Cardiac muscle cell (in vitro differentiated cells and primary cell): ENCODE results near the gene UBE2J1. TPM values are rescaled to one million over a fixed set of nuclear protein-coding genes. Genes with fewer than 3 reads are reported as not detected.
"Not testable (repeated sequence)": the region's sequence is repeated elsewhere in the genome, so short reads cannot be mapped to it uniquely, and the experiment has no call there.

Experiments used
- DNase-seq, 2 donors: peaks; one replicate each; pipeline versions ENCODE4 v3.0.0 to v3.0.0-alpha.2; 2010 to 2017; ENCODE audit warnings: low read depth in 1 of 2, low spot score in 1 of 2
- H3K27ac ChIP-seq: fragments of 200-600 bp; sonication (generic); 2 replicates; pipeline ENCODE4 v1.5.1; 2016
- H3K27me3 ChIP-seq: fragments of 200-600 bp; sonication (generic); 2 replicates; pipeline ENCODE4 v1.6.0; 2016; ENCODE audit warnings: control low read depth
- H3K36me3 ChIP-seq: fragments of 200-600 bp; sonication (generic); 2 replicates; pipeline ENCODE4 v1.5.1; 2016; ENCODE audit warnings: control low read depth
- H3K4me1 ChIP-seq: fragments of 200-600 bp; sonication (generic); 2 replicates; pipeline ENCODE4 v1.8.1; 2017; ENCODE audit warnings: low read depth, mild to moderate bottlenecking, mixed run types
- H3K4me3 ChIP-seq: fragments of 200-600 bp; sonication (generic); 2 replicates; pipeline ENCODE4 v1.5.1; 2016; ENCODE audit warnings: mild to moderate bottlenecking
- H3K9me3 ChIP-seq: fragments of 200-600 bp; sonication (generic); 2 replicates; pipeline ENCODE4 v1.5.1; 2017; ENCODE audit warnings: low read depth, mild to moderate bottlenecking, control low read depth
- polyA plus RNA-seq: library from polyadenylated mRNA; unstranded; fragments of >200 nt; fragmentation: Nextera tagmentation; extraction: Ambion mirVana; gene quantifications from 2 replicates; pipeline ENCODE4 v1.2.1, GENCODE V29; 2016
- total RNA-seq: library from RNA; depleted of rRNA; stranded (reverse); fragments of >200 nt; gene quantifications from 2 replicates; pipeline ENCODE4 v1.2.3, GENCODE V29; 2016
- TF ChIP-seq, protein P1 (sequence below): IDR thresholded peaks from 2 replicates; pipeline ENCODE4 v1.5.1; 2012; ENCODE audit warnings: low read depth, mild to moderate bottlenecking, low read length

UBE2J1 gene
- total and polyA plus RNA-seq, 2 experiments from 2014 or later, result 17.9 to 28.7 TPM

DNA sequence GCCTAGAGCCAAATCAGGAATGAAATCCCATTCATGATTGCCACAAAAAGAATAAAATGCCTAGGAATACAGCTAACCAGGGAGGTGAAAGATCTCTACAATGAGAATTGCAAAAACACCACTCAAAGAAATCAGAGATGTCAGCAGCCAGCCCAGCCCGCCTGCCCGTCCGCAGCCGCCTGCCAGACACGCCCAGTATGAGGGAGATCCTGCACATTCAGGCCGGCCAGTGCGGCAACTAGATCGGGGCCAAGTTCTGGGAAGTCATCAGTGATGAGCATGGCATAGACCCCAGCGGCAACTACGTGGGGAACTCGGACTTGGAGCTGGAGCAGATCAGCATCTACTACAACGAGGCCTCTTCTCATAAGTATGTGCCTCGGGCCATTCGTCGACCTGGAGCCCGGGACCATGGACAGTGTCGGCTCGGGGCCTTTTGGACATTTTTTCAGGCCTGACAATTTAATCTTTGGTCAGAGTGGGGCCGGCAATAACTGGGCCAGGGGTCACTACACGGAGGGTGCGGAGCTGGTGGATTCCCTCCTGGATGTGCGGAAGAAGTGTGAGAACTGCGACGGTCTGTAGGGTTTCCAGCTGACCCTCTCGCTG lies 50.8 kb downstream of the UBE2J1 start:
- TF ChIP-seq, protein P1, sequence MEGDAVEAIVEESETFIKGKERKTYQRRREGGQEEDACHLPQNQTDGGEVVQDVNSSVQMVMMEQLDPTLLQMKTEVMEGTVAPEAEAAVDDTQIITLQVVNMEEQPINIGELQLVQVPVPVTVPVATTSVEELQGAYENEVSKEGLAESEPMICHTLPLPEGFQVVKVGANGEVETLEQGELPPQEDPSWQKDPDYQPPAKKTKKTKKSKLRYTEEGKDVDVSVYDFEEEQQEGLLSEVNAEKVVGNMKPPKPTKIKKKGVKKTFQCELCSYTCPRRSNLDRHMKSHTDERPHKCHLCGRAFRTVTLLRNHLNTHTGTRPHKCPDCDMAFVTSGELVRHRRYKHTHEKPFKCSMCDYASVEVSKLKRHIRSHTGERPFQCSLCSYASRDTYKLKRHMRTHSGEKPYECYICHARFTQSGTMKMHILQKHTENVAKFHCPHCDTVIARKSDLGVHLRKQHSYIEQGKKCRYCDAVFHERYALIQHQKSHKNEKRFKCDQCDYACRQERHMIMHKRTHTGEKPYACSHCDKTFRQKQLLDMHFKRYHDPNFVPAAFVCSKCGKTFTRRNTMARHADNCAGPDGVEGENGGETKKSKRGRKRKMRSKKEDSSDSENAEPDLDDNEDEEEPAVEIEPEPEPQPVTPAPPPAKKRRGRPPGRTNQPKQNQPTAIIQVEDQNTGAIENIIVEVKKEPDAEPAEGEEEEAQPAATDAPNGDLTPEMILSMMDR, result no peak
- H3K9me3 ChIP-seq, result no peaks in the 10 kb centered on the region
- peaks cover 2% of the 10 kb centered on the region for H3K27me3 ChIP-seq
- no peaks in the 10 kb centered on the region for H3K36me3 ChIP-seq
- peaks cover 5% of the 10 kb centered on the region for H3K4me1 ChIP-seq
- H3K27ac ChIP-seq, result no peak overlapping the region
- no peak for DNase-seq
- no peak overlapping the region for H3K4me3 ChIP-seq

DNA sequence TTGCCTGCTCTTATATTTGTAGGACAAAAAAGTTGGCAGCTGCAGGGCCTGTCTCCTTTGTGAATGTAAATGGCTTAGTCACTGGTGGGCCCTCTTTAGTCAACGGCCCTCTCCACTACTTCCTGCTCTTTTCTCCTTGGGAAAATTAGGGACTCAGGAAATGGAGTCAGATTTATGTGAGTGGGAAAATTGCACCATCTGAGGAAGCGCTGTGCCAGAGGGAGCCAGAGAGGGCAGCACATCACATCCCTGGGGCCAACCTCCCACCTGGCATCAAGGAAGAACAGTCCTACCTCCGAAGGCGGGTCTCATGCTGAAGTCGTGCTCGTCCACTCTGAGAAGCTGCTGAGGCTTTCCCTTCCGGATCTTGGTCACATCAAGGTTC lies 53.1 kb downstream of the UBE2J1 start:
- no peaks in the 10 kb centered on the region for H3K27me3 ChIP-seq
- TF ChIP-seq, protein P1, result peak; percentile 20
- no peaks in the 10 kb centered on the region for H3K36me3 ChIP-seq
- no peak overlapping the region for H3K4me3 ChIP-seq
- no peak overlapping the region for H3K27ac ChIP-seq
- no peak for DNase-seq
- H3K4me1 ChIP-seq, result peaks cover 5% of the 10 kb centered on the region
- no peaks in the 10 kb centered on the region for H3K9me3 ChIP-seq

DNA sequence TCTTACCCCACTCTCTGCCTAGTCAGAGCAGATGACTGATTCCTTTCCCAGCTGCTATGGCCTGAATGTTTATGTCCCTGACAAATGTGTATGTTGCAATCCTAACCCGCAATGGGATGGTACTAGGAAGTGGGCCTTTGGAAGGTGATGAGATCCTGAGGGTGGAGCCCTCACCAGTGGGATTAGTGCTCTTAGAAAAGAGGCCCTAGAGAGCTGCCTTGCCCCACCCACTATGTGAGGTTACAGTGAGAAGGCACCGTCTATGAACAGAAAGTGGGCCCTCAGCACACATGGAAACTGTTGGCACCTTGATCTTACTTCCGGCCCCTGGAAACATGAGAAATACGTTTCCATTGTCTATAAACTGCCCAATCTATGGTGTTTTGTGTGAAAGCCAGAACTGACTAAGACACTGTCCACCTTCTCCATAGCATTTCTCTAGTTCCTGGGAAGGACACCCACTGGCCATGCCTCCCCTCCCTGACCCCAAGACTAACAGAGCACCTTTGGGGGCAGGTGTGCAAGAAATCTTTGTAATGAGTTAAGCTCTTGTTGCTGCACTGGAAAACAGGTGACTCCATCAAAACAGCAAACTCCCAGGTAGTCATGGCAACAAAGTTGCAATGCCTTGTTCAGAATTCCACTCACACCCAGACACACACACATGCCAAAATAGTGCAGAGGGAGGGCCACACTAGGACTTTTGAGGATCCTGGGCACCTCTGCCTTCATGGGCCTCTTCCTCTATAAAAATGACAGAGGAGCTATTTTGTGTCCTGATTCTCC lies 53.6 kb downstream of the UBE2J1 start:
- TF ChIP-seq, protein P1, result no peak
- Histone ChIP-seq H3K36me3 (no peaks in the 10 kb centered on the region), H3K27me3 (no peaks in the 10 kb centered on the region), H3K9me3 (no peaks in the 10 kb centered on the region), H3K4me3 (no peak overlapping the region), H3K4me1 (peaks cover 5% of the 10 kb centered on the region), H3K27ac (no peak overlapping the region)
- DNase-seq, result peak in 1 of 2 donors; percentile 47

DNA sequence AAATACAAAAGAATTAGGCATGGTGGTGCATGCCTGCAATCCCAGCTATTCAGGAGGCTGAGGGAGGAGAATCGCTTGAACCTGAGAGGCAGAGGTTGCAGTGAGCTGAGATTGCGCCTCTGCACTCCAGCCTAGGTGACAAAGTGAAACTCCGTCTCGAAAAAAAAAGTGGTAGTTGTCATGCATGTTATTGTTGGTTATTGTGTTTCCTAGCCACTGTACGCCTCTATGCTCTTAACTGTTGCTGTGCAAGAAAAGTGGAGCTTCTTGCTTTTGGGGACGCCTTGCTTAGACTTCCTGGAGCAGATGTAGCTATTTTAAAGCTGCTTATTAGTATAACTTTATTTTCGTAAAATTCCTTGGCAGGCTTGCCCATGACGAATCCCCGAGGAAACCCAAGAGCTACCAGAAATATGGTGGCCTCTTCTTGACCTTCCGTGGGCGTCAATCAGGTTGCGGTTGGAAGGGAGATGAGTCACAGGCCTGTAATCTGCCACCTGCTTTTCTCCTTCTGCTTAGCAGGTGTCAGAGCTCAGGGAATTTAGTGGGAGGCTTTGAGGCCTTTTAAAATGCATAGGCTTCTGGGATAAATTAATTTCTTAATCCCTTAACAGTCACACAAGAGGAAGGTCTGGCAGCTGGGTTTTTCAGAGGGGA lies 54.7 kb downstream of the UBE2J1 start:
- Histone ChIP-seq H3K27me3 (no peaks in the 10 kb centered on the region), H3K4me1 (peaks cover 5% of the 10 kb centered on the region), H3K27ac (no peak overlapping the region), H3K36me3 (no peaks in the 10 kb centered on the region), H3K4me3 (no peak overlapping the region), H3K9me3 (no peaks in the 10 kb centered on the region)
- TF ChIP-seq, protein P1, result no peak
- DNase-seq, result peak in 1 of 2 donors; percentile 97

DNA sequence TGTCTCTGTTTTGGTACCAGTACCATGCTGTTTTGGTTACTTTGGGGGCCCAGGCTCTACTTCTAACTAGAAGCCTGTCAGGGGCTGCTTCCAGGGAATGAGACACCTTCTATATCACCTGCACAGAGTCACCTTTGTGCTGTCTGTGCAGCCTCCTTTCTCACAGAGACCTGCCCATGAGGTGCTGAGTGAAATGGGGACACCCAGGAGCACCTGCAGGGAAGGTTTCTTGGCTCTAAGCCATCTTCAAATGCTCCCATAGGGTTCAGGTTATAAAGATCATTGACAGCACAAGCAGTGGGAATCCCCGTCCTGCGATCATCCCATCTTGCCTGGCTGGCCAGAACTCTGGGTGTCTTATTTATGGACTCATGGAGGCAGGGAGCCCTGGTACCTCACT lies 56.5 kb downstream of the UBE2J1 start:
- no peak overlapping the region for H3K4me3 ChIP-seq
- H3K27me3 ChIP-seq, result no peaks in the 10 kb centered on the region
- no peak overlapping the region for H3K27ac ChIP-seq
- TF ChIP-seq, protein P1, result no peak
- no peaks in the 10 kb centered on the region for H3K36me3 ChIP-seq
- H3K4me1 ChIP-seq, result peaks cover 5% of the 10 kb centered on the region
- no peaks in the 10 kb centered on the region for H3K9me3 ChIP-seq
- DNase-seq, result no peak

DNA sequence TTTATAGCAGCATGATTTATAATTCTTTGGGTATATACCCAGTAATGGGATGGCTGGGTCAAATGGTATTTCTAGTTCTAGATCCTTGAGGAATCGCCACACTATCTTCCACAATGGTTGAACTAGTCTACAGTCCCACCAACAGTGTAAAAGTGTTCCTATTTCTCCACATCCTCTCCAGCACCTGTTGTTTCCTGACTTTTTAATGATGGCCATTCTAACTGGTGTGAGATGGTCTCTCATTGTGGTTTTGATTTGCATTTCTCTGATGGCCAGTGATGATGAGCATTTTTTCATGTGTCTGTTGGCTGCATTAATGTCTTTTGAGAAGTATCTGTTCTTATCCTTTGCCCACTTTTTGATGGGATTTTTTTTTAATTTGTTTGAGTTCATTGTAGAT lies 57.4 kb downstream of the UBE2J1 start:
- H3K9me3 ChIP-seq, H3K4me1 ChIP-seq, H3K4me3 ChIP-seq, H3K27me3 ChIP-seq, H3K27ac ChIP-seq, DNase-seq, H3K36me3 ChIP-seq: not testable (repeated sequence)
